Renal cortex interstitium (tissue), 11 donors: ENCODE data around the gene FAM168B. TPM values are rescaled to one million over a fixed set of nuclear protein-coding genes. Genes with fewer than 3 reads are reported as not detected.

Source experiments
- DNase-seq, 11 donors: peaks; one replicate each; pipeline ENCODE4 v3.0.0-alpha.2; 2013; ENCODE audit warnings: low read depth in 9 of 11, low spot score in 4 of 11; ENCODE audit errors: extremely low read depth in 1 of 11
- polyA plus RNA-seq, 3 donors: library from polyadenylated mRNA; unstranded; fragments of 120-200 nt; gene quantifications; one replicate each; pipeline ENCODE4 v1.2.1, GENCODE V29; 2013; ENCODE audit not compliant: insufficient read length in 3 of 3

The FAM168B gene
- polyA plus RNA-seq, 3 donors: 113 to 127 (median 121) TPM

GRCh38 chr2:131035112-131035825 is 58.0 kb downstream of the FAM168B start:
- DNase-seq: no peak

- DNase-seq: no peak
Measured at GRCh38 chr2:131034122-131035051, 58.9 kb downstream of the FAM168B start.

- DNase-seq: no peak
Measured at GRCh38 chr2:131033786-131034121, 59.5 kb downstream of the FAM168B start.

- DNase-seq: no peak
Measured at GRCh38 chr2:131032393-131032836, 60.8 kb downstream of the FAM168B start.

- no peak for DNase-seq
Measured at GRCh38 chr2:131031875-131032274, 61.4 kb downstream of the FAM168B start.

GRCh38 chr2:131031431-131031841 is 61.8 kb downstream of the FAM168B start:
- DNase-seq: no peak

- no peak for DNase-seq
Measured at GRCh38 chr2:131030478-131030971, 62.7 kb downstream of the FAM168B start.

- DNase-seq: no peak
Measured at GRCh38 chr2:131029812-131030211, 63.4 kb downstream of the FAM168B start.

GRCh38 chr2:131027566-131028528 is 65.4 kb downstream of the FAM168B start:
- DNase-seq: no peak

GRCh38 chr2:131026919-131027318 is 66.3 kb downstream of the FAM168B start:
- no peak for DNase-seq

GRCh38 chr2:131023758-131024157 is 69.5 kb downstream of the FAM168B start:
- DNase-seq: no peak

- DNase-seq: no peak
Measured at GRCh38 chr2:131022731-131023130, 70.5 kb downstream of the FAM168B start.

GRCh38 chr2:131016826-131017741 is 76.2 kb downstream of the FAM168B start:
- DNase-seq: no peak

- DNase-seq: no peak
Measured at GRCh38 chr2:131015764-131016163, 77.5 kb downstream of the FAM168B start.

GRCh38 chr2:131014141-131014540 is 79.1 kb downstream of the FAM168B start:
- no peak for DNase-seq

GRCh38 chr2:131011486-131011885 is 81.8 kb downstream of the FAM168B start:
- no peak for DNase-seq

GRCh38 chr2:131010566-131010965 is 82.7 kb downstream of the FAM168B start:
- no peak for DNase-seq
